Endothelial cell of umbilical vein (primary cell): ENCODE data around the gene DGKB.

Experiments
- EZH2 ChIP-seq: IDR thresholded peaks from 2 replicates; pipeline ENCODE4 v1.6.1; 2012; ENCODE audit warnings: borderline replicate concordance, low read depth, mild to moderate bottlenecking, moderate library complexity, low read length, inconsistent platforms; ENCODE audit not compliant: severe bottlenecking
- GATA2 ChIP-seq: IDR thresholded peaks from 2 replicates; pipeline ENCODE4 v1.7.0; 2011; ENCODE audit warnings: low read depth, mild to moderate bottlenecking, moderate library complexity, mixed read lengths, low read length; ENCODE audit not compliant: insufficient read length, insufficient read depth
- MYC ChIP-seq: IDR thresholded peaks from one replicate; pipeline ENCODE4 v1.6.1; 2011; ENCODE audit warnings: mild to moderate bottlenecking, low read depth, low read length
- POLR2A ChIP-seq: IDR thresholded peaks from 2 replicates; pipeline ENCODE4 v1.6.1; 2012; ENCODE audit warnings: low read depth, mild to moderate bottlenecking, control low read depth, low read length
- POLR2AphosphoS5 ChIP-seq: IDR thresholded peaks from 2 replicates; pipeline ENCODE4 v1.6.1; 2012; ENCODE audit warnings: low read depth, mild to moderate bottlenecking, control low read depth, low read length, moderate library complexity; ENCODE audit not compliant: insufficient read depth
- TF ChIP-seq, protein P1 (sequence below), 2 donors: IDR thresholded peaks; 1 replicate in 1 of 2; 2 replicates in 1 of 2; pipeline ENCODE4 v1.5.1; 2011; ENCODE audit warnings: low read length in 2 of 2, mild to moderate bottlenecking in 2 of 2, moderate library complexity in 2 of 2, control low read depth in 1 of 2, inconsistent platforms in 1 of 2, low read depth in 1 of 2; ENCODE audit not compliant: insufficient read depth in 1 of 2; ENCODE audit errors: extremely low read depth in 1 of 2
- TF ChIP-seq, protein P2 (sequence below): IDR thresholded peaks from 2 replicates; pipeline ENCODE4 v1.6.1; 2011; ENCODE audit not compliant: insufficient read depth, insufficient read length

GRCh38 chr7:14787551-14787950, 115.0 kb downstream of the DGKB start:
- TF ChIP-seq, protein P1, sequence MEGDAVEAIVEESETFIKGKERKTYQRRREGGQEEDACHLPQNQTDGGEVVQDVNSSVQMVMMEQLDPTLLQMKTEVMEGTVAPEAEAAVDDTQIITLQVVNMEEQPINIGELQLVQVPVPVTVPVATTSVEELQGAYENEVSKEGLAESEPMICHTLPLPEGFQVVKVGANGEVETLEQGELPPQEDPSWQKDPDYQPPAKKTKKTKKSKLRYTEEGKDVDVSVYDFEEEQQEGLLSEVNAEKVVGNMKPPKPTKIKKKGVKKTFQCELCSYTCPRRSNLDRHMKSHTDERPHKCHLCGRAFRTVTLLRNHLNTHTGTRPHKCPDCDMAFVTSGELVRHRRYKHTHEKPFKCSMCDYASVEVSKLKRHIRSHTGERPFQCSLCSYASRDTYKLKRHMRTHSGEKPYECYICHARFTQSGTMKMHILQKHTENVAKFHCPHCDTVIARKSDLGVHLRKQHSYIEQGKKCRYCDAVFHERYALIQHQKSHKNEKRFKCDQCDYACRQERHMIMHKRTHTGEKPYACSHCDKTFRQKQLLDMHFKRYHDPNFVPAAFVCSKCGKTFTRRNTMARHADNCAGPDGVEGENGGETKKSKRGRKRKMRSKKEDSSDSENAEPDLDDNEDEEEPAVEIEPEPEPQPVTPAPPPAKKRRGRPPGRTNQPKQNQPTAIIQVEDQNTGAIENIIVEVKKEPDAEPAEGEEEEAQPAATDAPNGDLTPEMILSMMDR (IDR thresholded peaks at IDR 0.05; ENCODE audit: extremely low read depth in 1 of 2, insufficient read depth in 1 of 2, low read depth in 1 of 2, low read length in 2 of 2) = no peak
- TF ChIP-seq GATA2 (no peak), EZH2 (no peak), MYC (no peak), POLR2AphosphoS5 (no peak), POLR2A (no peak)
- TF ChIP-seq, protein P2, sequence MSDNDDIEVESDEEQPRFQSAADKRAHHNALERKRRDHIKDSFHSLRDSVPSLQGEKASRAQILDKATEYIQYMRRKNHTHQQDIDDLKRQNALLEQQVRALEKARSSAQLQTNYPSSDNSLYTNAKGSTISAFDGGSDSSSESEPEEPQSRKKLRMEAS = no peak
